Measurements from ENCODE around the gene FANCC.
A peak's percentile ranks its signal among the peaks of the same experiment; 100 is the strongest.

Gene FANCC

DNA sequence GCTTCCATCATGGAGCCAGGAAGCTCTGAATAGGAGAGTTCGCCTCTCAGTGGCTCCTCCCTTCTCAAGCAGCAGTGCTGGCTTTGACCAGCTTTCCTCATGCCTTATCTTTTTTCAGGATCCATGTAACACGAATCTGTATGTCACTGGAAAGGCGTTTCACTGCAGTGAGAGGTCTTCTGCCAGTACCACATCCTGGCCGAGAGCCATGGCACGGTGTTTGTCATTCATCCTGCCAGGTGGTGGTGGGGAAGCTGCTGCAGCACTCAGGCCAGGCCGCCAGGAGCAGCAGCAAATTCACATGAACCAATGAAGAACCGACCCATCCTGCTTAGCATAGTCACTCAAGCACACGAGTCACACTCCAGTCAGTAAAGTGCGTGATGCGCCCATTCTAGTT, 179.0 kb downstream of the FANCC start:
- DNase-seq = no peak

DNA sequence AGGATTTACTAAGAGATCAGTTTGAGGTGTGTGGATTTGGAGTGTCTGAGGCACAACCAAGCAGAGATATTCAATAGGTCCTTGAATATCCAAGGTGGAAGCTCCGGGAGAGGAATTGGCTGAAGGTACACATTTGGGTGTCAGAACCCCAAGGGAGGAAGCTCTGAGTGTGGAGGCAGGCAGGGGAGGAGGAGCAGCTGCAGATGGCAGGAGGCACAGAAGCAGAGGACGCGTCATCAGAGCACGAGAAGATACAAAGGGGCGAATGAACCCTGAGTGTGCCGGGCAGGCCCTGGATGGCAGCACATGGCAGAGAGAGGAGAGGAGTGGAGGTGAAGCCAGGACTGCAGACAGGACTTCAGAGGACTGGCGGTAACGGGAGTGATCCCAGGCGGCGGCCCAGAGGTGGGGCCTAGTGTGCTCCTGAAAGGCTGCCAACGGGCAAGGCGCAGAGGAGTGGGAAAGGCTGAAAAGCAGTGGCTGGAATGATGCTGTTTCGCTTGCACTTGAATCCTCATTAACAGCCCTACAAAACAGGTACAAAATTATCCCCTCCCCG, 179.8 kb downstream of the FANCC start:
- no peak for DNase-seq

GRCh38 chr9:95135756-95136155, 181.8 kb downstream of the FANCC start:
- DNase-seq = no peak

GRCh38 chr9:95134457-95134881, 183.0 kb downstream of the FANCC start:
- no peak for DNase-seq

DNA sequence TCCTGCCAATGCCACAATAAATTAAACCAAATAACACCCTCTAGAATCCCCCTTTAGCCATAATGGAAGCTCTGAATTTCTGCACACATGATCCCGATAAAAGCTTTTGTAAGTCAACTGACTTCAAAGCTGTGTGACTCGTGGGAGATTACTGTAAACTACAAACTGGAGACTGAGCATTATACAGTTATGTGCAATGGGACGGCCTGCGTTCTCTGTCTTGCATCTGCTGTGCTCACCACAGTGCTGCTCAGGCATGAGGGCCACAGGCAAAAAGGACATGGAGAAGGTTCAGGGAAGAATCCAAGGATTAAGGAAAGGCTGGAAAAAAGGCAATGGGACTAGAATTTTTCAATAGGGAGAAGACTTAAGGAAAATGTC, 184.2 kb downstream of the FANCC start:
- no peak for DNase-seq

- no peak for DNase-seq
Measured at GRCh38 chr9:95132366-95133324, 184.9 kb downstream of the FANCC start.

DNA sequence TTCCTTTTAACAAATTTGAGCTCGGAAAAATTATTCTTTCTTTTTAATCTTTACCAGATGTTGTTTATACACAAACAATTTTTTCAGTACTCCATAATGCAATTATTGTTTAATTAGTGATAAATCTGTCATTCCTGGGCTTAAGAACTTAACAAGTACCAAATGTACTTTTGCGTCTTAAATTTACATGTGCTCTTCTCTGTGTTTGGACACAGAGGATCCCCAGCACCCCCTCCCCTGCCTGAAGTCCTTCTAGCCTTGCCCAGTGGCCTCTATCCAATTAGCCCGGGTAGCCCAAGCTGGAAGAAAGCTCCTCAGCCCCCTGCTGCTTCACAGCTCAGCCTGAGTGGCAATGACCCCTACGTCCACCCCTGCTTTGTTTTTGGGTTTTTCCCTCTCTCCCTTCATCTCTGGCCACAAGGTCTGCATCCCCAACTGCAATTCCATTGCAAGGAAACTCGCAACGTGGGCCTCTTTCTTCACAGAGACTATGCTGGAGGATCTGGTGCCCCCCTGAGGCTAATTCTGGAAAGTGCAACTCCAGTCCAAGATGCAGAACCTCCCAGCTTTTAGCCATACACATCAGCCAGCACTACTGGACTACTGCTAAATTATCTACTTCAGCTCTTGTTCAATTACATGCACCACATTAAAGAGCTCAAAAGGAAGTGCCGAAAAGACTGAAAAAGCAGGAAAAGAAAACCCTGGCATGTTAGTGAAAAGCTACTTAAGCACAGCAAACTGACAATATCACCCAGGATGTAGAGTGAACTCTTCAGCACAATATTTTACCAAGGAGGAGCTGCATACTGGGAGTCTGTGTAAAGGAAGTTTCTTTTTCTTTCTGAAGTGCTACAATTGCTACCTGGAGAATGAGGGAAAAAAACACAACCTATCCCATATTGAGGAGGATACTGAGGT, 186.2 kb downstream of the FANCC start:
- peak; percentile 5 for DNase-seq

GRCh38 chr9:95130484-95130883, 187.0 kb downstream of the FANCC start:
- no peak for DNase-seq

DNA sequence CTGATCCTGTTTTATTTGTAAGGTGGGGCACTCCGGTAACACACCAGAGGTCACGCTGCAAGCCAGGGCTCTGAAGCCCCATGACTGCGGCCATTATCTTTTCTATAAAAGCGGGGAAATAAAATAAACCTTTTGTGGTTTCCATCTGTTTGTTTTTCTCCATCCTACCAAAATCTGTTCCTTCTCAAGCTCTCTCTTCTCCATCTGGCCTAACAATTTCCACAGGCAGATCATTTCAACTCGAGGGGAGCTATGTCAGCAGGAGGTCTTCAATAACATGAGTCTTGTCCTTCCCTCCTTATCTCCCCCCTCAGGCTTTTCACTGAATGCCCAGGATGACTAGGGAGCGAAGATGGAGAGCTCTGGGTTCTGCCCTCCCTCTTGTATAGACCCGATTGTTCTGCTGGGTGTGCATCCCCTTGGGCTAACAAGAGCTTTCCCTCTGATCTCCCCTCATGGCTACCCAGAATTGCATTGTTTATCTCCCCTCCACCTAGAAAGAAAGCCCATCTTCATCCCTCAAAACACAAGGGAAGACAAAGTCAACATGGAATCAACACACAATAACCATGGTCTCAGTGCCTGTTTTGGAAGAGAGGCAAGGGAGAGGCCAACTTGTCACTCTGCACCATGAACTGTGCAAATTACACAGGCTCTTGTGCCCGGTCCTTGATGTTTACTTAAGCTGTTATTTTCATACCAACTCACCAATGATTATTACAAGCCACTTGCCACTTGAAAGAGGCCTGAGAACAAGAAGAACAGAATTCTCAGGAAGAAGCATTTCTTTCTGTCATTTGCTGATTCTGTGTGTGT, 187.8 kb downstream of the FANCC start:
- peak; percentile 3 for DNase-seq

DNA sequence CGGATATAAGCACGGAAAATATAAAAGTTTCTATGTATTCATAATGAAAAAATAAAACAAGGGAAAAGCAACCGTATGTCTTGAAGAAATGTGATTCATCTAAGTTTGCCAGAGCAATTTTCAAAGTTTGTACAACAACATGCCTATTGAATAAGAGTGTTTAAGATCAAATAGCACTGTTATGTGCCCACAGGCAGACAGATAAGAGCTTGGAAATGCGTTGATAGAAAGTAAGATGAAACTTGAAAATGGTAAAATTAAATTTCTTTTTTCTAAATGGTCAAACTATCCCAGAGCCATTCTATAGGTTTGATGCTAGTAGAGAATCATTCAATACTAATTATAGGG, 189.4 kb downstream of the FANCC start:
- no peak for DNase-seq

DNA sequence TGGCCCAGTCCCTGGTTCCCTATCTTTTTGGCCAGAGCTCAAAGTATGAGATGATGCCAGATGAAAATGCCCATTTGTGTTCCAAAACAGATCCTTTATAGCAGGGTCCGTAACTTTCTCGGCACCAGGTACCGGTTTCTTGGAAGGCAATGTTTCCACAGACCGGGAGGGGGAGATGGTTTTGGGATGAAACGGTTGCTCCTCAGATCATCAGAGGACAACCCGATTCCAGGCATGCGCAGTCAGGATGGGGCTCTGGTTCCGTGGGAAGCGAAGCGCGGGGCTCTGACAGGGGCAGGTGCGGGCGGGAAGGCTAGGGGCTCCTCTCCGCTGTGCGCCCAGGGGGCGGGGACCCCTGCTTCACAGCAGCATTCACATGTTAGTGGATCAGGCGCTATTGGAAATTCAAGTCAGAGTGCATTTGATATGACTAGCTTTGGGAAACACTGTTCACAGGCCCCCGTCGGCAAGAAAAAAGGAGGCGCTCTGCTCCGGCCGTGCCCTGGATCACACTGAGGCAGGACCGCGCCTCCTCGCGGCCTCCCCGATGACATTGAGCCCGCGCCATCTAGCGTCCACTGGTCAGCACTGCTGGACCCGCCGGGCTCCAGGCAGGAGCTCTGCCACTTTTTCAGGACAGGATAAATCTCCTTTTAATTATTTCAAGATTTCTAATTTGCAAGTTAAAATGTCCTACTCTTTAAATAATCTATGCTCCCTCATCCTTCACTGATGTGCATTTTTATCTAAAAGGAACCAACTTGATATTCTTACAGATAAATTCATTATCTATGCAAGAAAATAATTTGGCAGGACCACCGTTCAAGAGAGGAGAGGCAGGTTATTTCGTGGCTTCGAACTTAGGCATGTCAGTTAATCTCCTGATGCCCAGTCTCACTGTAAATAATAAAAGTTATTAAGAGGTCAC, 190.0 kb downstream of the FANCC start:
- no peak for DNase-seq

DNA sequence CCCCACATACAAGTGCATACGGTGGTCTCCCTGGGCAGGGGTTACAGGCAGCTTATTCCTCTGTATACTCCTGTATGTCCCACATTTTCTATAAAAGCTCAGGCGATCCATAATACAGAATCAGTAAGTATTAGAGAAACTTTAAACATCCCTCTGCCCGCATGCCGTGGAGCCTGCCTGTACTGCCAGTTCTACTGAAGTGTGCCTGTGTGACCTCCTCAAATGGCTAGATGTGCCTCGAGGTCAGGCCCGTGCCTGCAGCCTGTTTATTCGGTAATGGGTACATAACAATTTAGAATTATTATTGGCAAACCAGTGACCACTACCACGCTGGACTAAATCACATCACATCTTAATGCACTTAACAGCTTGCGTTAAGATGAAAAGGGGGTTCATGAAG, 190.8 kb downstream of the FANCC start:
- DNase-seq = no peak

DNA sequence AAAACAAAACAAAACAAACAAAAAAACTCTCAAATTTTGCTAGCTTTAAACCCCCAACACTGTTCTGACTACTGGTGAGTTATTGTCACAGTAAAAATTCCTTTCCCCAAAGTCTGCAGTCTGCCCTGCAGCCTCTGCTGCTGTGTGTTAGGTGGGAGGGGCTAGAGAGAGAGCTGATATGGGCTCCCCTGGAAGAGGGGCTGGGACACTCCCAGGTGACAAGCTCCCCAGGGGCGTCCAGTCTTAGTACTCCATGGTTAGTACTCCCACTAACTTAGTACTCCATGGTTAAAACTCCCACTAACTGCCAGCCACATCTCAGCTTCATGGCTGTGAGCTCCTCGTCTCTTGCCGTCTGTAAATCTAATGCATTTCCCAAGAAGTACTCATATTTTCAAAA, 191.9 kb downstream of the FANCC start:
- DNase-seq = peak; percentile 30

DNA sequence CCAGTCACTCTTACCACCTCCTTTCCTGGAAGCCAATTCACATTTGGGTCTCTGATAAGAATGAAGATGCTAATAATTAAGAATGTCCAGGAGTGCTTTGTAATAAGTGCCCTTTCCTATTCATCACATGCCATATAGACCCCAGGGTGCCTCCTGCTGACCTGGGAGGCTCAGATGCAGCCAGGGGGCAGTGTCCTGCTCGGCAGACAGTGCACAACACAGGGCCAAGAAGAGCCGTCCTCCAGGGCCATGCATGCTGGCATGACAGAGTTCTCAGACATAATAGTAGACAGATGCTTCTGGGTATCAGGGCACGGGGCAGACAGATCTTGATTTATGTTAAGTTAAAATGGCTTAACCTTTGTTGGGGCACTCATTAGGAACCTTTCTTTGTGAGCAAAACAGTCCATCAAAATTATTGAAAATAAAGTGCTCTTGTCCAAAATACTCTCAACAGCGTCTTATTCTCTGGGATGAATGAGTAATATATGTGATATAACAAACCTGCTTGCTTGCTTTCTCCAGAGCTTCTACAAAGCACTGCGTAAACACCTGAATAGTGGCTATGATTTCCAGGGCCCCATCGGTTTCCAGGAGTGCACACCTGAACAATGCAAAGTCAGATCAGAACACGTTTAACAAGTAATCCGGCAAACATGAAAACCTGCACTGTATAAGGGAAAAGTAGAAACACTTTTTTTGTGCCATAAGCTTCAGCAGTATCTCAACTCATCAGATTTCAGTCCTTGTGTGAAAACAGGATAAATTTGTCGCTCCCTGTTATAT, 192.7 kb downstream of the FANCC start:
- peak; percentile 14 for DNase-seq

GRCh38 chr9:95120781-95121370, 196.6 kb downstream of the FANCC start:
- DNase-seq = no peak

GRCh38 chr9:95118596-95118995, 198.9 kb downstream of the FANCC start:
- DNase-seq = no peak

DNA sequence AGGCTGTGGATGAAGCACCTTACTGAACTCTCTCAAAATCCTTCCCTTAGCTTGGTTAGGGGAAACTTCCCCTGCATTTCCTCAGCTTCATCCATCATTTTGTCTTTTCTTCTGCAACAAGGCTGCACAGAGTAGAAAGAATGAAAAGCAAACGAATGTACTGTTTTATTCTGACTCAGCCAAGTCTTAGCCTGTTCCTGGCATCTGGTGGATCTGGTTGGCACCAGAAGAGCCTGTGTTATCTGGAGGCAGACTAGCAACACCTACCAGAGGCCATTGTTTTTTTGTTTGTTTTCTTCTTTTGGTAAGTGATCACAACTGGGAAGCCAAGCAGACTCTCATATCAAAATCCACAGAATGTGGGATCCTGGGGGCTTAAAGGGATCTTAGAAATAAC, 200.7 kb downstream of the FANCC start:
- DNase-seq = no peak

- DNase-seq = no peak
Measured at GRCh38 chr9:95116002-95116807, 201.3 kb downstream of the FANCC start.

DNA sequence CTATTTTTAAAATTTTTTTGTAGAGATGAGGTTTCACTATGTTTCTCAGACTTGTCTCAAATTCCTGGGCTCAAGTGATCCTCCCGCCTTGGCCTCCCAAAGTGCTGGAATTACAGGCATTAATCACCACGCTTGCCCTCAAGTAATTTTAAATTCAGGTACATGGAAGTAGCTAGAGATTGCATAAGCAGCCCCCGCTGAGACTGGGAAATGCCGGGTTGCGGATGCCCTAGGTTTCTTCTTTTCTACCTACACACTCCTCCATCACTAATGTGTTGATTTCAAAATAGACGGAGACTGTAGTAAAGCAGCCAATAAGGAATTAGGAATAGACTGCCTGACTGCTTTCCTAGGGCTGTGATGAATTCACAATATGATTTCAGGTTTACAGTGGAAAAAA, 202.4 kb downstream of the FANCC start:
- no peak for DNase-seq

All from NCI-H526 treated with DMSO at 0.1 percent for 48 hours (cell line).